Measurements from ENCODE around the gene GIMAP7.
"Not testable (repeated sequence)": the region's sequence is repeated elsewhere in the genome, so short reads cannot be mapped to it uniquely, and the experiment has no call there.

GIMAP7 gene

DNA sequence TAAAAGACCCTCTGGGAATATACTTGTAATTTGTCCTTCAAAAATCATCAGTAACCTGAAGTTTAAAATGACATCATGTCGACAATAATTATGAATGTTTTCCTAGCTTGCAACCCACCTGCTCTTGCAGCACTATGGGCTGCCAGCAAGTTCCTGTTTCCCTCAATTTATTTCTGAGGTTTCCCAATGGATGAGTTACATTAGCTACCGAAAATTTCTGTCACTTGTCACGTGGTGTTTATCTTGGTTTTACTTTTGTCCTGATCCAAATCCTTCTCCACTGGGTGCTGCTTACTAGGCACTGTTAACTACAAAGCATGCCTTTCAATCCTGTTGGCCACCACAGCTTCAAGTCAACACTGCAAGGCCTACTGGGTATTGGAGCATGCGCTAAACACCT lies 32.8 kb upstream of the GIMAP7 start:
- DNase-seq: no peak
- H3K27ac ChIP-seq: no peak overlapping the region
- in situ Hi-C loops (cut with HindIII; ENCODE audit: low pct_ligation_motif_present, low sequenced_read_pairs): no loop called here
- no peaks in the 10 kb centered on the region for H3K27me3 ChIP-seq (replicated peaks)
- H3K36me3 ChIP-seq (replicated peaks): no peaks in the 10 kb centered on the region
- TF ChIP-seq, protein P1, sequence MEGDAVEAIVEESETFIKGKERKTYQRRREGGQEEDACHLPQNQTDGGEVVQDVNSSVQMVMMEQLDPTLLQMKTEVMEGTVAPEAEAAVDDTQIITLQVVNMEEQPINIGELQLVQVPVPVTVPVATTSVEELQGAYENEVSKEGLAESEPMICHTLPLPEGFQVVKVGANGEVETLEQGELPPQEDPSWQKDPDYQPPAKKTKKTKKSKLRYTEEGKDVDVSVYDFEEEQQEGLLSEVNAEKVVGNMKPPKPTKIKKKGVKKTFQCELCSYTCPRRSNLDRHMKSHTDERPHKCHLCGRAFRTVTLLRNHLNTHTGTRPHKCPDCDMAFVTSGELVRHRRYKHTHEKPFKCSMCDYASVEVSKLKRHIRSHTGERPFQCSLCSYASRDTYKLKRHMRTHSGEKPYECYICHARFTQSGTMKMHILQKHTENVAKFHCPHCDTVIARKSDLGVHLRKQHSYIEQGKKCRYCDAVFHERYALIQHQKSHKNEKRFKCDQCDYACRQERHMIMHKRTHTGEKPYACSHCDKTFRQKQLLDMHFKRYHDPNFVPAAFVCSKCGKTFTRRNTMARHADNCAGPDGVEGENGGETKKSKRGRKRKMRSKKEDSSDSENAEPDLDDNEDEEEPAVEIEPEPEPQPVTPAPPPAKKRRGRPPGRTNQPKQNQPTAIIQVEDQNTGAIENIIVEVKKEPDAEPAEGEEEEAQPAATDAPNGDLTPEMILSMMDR (IDR thresholded peaks at IDR 0.05; ENCODE audit: low read depth, low read length, missing control alignments): no peak
- no peak overlapping the region for H3K4me3 ChIP-seq (ENCODE audit: low read depth, low read length)

DNA sequence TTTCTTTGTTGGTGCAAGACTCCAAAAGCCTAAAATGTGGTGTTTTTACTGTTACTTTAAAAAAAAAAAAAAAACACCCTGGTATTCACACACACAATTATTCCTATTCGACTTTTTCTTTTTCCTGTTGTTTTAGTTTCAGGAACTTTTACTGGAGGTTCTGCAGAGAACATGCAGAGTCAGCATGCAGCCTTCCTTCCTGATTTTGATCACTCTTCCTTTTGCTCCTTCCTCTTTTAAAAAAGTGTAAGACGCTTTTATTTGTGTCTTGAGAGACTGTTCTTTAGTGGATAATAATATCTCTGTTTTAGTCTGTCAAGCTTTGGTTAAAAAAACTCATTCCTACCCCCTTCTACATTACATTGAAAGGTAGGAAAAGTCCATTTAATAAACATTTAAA lies 31.2 kb upstream of the GIMAP7 start:
- H3K27me3 ChIP-seq (replicated peaks); DNase-seq; H3K36me3 ChIP-seq (replicated peaks); H3K4me3 ChIP-seq (ENCODE audit: low read depth, low read length); in situ Hi-C loops (cut with HindIII; ENCODE audit: low pct_ligation_motif_present, low sequenced_read_pairs); H3K27ac ChIP-seq: not testable (repeated sequence)

DNA sequence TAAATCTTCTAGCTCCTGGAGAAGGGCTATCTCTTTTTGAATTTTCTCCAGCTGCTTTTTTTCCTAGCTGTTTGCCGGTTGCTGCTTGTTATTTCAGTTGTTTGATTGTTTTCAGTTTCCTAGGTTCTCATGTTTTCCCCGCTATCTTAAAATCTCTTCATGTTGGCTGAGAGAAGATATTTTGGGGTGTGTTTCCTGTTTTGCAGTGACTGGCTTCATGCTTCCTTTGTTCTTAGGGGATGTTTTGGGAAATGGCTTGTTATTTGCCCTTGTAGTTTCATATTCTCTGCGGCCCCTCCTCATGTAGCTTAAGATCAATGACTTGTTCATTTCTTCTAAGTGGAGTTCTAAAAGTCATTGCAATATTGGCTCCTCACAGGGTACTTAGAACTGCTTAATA lies 30.6 kb upstream of the GIMAP7 start:
- H3K27ac ChIP-seq; DNase-seq; H3K36me3 ChIP-seq (replicated peaks); in situ Hi-C loops (cut with HindIII; ENCODE audit: low pct_ligation_motif_present, low sequenced_read_pairs); H3K27me3 ChIP-seq (replicated peaks); H3K4me3 ChIP-seq (ENCODE audit: low read depth, low read length): not testable (repeated sequence)

DNA sequence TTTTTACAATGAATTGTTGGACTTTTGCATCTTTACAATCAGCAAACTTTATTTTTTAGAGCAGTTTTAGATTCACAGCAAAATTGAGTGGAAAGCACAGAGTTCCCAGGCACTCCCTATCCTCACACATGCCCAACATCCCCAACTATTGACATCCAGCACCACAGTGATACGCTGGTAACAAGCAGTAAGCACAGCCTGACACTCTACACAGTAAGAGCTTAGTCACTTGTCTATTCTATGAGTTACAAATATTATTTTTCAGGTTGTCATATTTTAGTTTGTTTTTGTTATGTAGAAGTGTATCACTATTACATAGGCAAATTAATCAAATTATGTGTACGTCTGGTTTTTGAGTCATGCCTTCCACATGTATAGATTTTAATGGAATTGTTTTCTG lies 27.0 kb upstream of the GIMAP7 start:
- in situ Hi-C loops (cut with HindIII; ENCODE audit: low pct_ligation_motif_present, low sequenced_read_pairs): no loop called here

DNA sequence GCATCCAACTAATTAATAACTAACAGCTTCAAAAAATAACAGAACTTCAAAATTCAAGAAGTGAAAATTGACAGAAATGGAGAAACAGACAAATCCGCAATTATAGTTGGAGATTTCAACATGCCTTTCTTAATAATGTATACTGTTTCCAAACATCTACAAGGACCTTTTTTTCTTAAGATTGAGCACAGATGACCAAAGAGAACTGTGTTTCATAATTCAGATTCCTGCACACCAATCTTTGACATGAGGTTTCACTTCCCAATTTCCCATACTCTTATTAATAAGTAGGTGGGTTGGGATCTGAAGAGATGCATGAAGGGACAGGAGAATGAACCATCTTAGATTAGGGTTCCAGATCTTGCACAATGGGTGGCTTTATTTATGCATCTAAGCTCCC lies 24.9 kb upstream of the GIMAP7 start:
- H3K36me3 ChIP-seq (replicated peaks): no peaks in the 10 kb centered on the region
- TF ChIP-seq, protein P1 (IDR thresholded peaks at IDR 0.05; ENCODE audit: low read depth, low read length, missing control alignments): no peak

More for the DNA sequence above, 27.0 kb upstream of the GIMAP7 start:
- DNase-seq: no peak
- no peaks in the 10 kb centered on the region for H3K36me3 ChIP-seq (replicated peaks)
- H3K4me3 ChIP-seq (ENCODE audit: low read depth, low read length): no peak overlapping the region
- no peaks in the 10 kb centered on the region for H3K27me3 ChIP-seq (replicated peaks)
- H3K27ac ChIP-seq: no peak overlapping the region
- TF ChIP-seq, protein P1 (IDR thresholded peaks at IDR 0.05; ENCODE audit: low read depth, low read length, missing control alignments): no peak

DNA sequence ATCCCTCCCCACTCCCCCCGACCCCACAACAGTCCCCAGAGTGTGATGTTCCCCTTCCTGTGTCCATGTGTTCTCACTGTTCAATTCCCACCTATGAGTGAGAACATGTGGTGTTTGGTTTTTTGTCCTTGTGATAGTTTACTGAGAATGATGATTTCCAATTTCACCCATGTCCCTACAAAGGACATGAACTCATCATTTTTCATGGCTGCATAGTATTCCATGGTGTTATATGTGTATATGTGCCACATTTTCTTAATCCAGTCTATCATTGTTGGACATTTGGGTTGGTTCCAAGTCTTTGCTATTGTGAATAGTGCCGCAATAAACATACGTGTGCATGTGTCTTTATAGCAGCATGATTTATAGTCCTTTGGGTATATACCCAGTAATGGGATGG lies 21.2 kb upstream of the GIMAP7 start:
- DNase-seq; H3K27ac ChIP-seq; H3K27me3 ChIP-seq (replicated peaks); H3K36me3 ChIP-seq (replicated peaks); in situ Hi-C loops (cut with HindIII; ENCODE audit: low pct_ligation_motif_present, low sequenced_read_pairs); H3K4me3 ChIP-seq (ENCODE audit: low read depth, low read length): not testable (repeated sequence)

More for the DNA sequence above, 24.9 kb upstream of the GIMAP7 start:
- Histone ChIP-seq H3K27me3 (replicated peaks) (no peaks in the 10 kb centered on the region), H3K4me3 (ENCODE audit: low read depth, low read length) (no peak overlapping the region), H3K27ac (no peak overlapping the region)
- DNase-seq: no peak
- in situ Hi-C loops (cut with HindIII; ENCODE audit: low pct_ligation_motif_present, low sequenced_read_pairs): no loop called here

DNA sequence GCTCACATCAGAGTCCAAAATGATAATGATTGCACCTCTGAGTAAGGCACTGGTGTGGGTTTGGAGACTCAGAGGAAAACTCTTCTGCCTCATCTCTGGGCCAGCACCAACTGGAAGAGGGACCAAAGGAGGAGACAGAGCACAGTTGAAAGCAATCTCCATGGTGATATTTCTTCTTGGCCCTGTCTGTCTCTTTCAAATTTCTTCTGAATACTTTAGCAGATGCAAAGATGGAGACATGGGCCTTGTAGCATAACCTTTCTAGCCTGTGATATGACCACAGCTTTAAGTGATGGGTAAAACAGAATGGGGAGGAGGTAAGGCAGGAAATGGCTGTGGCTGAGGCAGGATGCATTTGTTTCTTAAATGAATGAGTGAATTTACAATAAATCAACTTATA lies 12.2 kb upstream of the GIMAP7 start:
- H3K27me3 ChIP-seq (replicated peaks): no peaks in the 10 kb centered on the region
- DNase-seq: no peak
- TF ChIP-seq, protein P1 (IDR thresholded peaks at IDR 0.05; ENCODE audit: low read depth, low read length, missing control alignments): no peak
- H3K4me3 ChIP-seq (ENCODE audit: low read depth, low read length): no peak overlapping the region
- H3K27ac ChIP-seq: no peak overlapping the region
- in situ Hi-C loops (cut with HindIII; ENCODE audit: low pct_ligation_motif_present, low sequenced_read_pairs): no loop called here
- no peaks in the 10 kb centered on the region for H3K36me3 ChIP-seq (replicated peaks)

Data from brain microvascular endothelial cell (primary cell).